GM12874 (cell line): ENCODE results near the gene KIF2A.
A peak's percentile ranks its signal among the peaks of the same experiment; 100 is the strongest.

ENCODE experiments used
- CTCF ChIP-seq: IDR thresholded peaks from 2 replicates; pipeline ENCODE4 v1.5.1; 2011; ENCODE audit warnings: low read depth, mild to moderate bottlenecking, control low read depth, low read length, moderate library complexity; ENCODE audit not compliant: insufficient read depth

The KIF2A gene

DNA sequence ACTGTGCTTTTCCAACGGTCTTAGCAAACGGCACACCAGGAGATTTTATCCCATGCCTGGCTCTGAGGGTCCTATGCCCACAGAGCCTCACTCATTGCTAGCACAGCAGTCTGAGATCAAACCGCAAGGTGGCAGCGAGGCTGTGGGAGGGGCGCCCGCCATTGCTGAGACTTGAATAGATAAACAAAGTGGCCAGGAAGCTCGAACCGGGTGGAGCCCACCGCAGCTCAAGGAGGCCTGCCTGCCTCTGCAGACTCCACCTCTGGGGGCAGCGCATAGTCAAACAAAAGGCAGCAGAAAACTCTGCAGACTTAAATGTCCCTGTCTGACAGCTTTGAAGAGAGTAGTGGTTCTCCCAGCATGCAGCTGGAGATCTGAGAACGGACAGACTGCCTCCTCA lies 14.2 kb upstream of the KIF2A start:
- TF ChIP-seq CTCF = peak; percentile 11; the same call in 1 of the 2 replicates

GRCh38 chr5:62296998-62297397 lies 9.0 kb upstream of the KIF2A start:
- no peak for TF ChIP-seq CTCF

- TF ChIP-seq CTCF = no peak
Measured at GRCh38 chr5:62298118-62298517, 7.9 kb upstream of the KIF2A start.

DNA sequence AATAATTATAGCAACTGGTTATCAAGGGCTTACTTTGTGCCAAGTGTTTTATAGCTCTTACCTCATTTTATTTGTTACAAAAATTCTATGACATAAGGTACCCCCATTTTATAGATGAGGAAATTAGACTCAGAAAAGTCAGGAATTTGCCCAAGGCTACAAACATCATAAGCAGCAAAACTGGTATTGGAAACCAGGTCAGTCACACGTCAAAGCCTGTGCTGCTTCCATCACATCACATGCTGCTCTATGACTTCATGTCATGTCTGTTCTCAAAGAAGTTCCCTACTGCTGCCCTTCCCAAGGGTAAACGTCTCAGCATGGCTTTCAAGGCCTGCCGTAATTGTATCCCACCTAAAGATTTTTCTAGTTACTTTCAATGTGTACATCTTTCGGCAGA lies 6.9 kb upstream of the KIF2A start:
- TF ChIP-seq CTCF = no peak

- no peak for TF ChIP-seq CTCF
Measured at GRCh38 chr5:62299600-62299999, 6.4 kb upstream of the KIF2A start.

- TF ChIP-seq CTCF = no peak
Measured at GRCh38 chr5:62305358-62305714, 670 bp upstream of the KIF2A start.

DNA sequence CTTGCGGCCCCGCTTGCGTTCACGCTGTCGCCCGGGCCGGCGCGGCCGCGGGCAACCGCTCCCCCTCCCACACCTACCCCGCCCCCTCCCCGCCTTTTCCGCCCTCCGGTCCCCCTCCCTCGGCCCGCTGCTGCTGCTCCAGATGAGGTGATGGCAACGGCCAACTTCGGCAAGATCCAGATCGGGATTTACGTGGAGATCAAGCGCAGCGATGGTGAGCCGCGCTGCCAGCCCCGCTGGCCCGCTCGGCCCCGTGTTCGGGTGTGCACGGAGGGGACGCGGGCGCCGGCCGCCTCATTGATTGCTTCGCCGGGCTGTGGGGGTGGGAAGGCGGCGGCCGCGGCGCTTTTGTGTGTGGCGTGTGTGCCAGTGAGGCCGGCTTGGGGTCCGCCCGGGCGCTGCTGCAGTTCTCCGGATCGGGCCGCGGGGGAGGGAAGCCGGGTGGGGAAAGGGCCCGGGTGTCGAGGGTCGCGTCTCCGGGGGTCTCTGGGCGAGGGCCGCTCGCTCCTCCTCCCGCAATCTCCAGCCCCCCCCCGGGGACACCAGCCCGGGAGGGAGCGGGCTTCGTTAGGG lies 403 bp downstream of the KIF2A start:
- TF ChIP-seq CTCF = no peak
